ENCODE measurements around the gene MB.

DNA sequence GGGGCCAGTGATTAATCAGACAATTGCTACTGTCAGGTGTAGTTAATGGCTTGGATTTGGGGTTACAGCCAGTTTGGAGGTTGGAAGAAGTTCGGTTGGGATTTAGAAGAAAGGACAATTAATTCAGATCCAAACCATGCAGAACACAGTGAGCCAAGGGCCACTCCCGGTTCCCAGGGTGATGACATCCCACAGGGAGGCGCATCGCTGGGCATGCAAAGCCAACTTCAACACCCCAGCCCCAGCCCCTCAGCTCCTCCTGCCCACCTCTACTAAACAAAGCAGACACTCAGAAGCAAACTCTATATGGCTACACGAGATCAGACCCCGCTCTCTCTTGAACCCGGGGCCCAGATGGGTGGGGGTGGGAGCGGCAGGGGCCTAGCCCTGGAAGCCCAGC lies 10.2 kb downstream of the MB start:
- TF ChIP-seq CTCF (IDR thresholded peaks at IDR 0.05), result no peak
- no peak for TF ChIP-seq POLR2A (IDR thresholded peaks at IDR 0.05)

Measured in prostate gland (tissue), 2 donors.